GM18517 (cell line): Measurements from ENCODE around the gene DDX17.

Experiments
- ATAC-seq: cut with Tn5 transposase; IDR thresholded peaks from one replicate; pipeline ENCODE4 v1.9.1; 2021; ENCODE audit warnings: mild to moderate bottlenecking, moderate library complexity; ENCODE audit not compliant: unreplicated experiment

Gene DDX17

GRCh38 chr22:38506118-38506962 lies at the start of gene DDX17:
Gene DDX17 (minus strand): TSS chr22:38506311.
- ATAC-seq = peak; percentile 92

DNA sequence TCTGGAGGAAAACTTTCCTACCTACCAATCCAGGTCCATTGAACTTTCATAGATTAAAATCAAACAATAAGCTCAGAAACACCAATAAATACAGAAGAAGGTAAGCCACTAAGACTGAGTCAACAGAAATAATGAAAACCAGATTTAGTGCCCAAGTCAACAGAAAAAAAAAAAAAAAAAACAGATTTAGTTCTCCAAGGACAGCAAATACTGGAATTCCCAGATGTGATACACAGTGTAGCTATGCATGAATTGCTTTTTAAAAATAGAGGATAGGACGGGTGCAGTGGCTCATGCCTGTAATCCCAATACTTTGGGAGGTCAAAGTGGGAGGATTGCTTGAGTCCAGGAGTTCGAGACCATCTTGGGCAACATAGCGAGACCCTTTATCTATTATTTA lies 48.2 kb upstream of the DDX17 start:
- no peak for ATAC-seq

GRCh38 chr22:38549101-38549894 lies 43.2 kb upstream of the DDX17 start:
- no peak for ATAC-seq

GRCh38 chr22:38540701-38541100 lies 34.6 kb upstream of the DDX17 start:
- ATAC-seq = no peak

- ATAC-seq = no peak
Measured at GRCh38 chr22:38531251-38531938, 25.3 kb upstream of the DDX17 start.

DNA sequence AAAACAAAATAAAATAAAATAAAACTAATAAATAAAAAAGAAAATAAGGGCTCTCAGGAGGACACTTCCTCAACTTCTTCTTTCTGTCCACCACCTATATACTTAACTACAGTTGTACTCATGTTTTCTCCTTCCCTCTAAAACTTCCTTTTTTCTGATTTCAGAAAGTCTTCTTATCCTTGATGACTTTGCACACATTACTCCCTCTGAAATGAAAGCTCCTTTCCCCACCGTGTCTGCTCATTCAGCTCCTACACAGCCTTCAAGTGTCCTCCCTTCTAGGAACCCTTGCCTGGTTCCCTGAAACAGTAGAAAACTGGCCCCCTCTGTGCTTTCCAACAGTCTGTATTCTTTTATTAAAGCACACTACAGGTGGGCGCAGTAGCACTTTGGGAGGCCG lies 18.3 kb upstream of the DDX17 start:
- ATAC-seq = no peak

- no peak for ATAC-seq
Measured at GRCh38 chr22:38523479-38523878, 17.4 kb upstream of the DDX17 start.

DNA sequence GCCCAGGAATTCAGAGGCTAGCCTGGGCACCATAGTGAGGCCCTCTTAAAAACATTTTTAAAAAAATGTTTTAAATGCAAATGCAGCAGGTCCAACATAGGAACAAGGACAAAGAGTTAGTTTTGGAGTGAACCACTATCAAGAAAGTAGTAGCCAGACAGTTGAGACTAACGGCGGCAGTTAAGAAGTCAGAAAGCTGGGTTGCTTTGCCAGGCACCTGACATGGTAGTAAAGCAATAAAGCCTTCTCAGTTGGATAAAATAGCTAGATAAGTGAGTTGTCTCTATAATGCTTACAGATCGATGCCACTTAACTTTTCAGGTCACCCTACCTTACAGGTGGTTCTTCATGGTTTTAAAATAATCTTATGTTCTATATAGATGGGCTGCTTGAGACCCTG lies 16.9 kb upstream of the DDX17 start:
- ATAC-seq = no peak

GRCh38 chr22:38519453-38520250 lies 13.5 kb upstream of the DDX17 start:
- ATAC-seq = no peak

GRCh38 chr22:38518620-38519019 lies 12.5 kb upstream of the DDX17 start:
- ATAC-seq = no peak

DNA sequence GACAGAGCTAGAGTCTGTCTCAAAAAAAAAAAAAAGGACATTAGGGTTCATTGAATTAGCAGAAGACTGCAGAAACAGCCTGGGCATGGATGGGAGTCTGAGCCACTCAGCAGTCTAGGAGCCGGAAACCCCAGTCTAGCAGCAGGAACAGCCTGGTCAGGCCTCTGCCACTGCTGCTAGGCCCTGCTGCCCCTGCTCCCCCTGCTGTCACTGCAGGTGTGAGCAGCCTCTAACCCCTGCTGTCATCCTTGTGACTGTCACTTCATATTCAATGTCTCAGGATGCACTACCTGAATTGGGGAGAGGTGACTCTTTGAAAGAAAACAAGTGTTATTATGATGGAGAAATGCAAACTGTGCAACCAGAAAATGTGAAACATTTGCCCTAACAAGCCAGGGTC lies 7.0 kb upstream of the DDX17 start:
- ATAC-seq = no peak

DNA sequence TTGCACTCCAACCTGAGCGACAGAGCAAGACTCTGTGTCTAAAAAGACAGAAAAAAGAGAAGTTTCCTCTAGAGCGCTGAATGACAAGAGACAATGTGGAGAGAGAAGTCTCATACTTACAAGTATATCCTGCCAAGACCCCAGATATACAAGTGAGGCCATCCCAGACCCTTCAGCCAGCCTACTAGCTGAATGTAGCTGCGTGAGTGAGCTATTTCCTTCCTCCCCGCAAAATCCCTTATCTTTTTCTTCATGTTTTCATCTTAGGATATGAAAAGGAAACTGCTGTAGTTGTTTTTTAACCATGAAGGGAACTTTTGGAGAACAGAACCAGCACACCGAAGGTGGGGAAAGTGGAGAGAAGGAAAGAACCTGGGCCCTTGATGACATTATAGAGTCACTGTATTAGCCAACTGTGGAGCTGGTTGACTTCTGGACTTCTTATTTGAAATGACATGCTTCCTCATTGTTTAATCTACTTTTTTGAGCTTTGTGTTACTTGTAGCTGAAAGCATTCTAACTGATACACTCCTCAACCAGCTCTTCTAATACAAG lies 4.4 kb upstream of the DDX17 start:
- no peak for ATAC-seq

DNA sequence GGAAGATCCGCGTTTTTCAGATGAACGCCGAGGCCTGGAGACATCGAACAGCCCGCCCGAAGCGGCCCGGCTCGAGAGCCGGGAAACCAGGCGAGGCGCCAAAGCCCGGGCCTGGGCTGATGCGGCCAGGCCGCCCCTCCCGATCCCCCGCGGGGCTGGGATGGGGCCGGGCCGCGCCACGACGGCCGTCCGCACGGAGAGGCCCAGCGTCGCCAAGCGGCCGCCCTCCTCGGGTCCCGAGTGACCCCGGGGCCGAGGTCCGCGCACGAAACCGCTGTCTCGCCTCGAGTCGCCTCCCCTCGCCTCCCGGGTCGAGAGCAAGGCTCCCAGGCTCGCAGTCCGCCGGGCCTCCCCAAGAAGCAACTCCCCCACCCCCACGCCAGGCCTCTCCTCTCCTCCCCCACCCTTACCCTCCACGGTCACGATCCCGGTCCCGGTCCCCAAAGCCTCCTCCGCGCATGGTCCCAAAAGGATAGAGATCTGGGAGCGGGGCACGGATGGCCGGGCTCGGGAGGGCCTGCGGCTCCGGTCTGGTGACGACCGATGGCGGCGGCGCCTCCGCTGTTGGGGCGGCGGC lies 482 bp downstream of the DDX17 start:
- peak; percentile 29 for ATAC-seq

DNA sequence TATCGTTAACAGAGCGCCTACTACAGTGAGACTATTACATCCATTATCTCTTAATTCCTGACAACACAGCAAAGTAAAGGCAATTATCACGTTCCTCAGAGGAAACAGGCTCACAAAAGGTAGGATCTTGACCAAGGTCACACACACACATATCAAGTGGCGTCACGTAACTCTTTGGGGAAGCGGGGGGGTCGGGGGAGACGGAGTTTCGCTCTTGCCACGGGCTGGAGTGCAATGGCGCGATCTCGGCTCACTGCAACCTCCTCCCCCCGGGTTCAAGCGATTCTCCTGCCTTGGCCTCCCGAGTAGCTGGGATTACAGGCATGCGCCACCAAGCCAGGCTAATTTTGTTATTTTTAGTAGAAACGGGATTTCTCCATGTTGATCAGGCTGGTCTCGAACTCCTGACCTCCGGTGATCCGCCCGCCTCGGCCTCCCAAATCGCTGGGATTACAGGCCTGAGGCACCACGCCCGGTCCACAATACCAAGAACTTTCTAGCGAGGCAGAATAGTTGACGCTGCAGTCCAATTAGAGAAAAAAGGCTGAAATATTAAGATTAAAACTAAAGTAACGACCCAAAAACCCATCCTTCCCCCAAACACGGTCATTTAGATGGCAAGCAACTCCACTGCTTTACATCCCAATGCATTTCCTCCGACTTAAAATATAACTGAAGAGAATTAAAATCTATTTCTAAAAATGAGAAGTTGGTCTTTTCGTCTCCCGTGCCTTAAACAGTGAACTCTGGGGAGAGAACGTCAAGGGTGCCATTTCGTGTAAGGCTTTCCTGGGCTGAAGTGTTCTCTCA lies 1.2 kb downstream of the DDX17 start:
- ATAC-seq = no peak

DNA sequence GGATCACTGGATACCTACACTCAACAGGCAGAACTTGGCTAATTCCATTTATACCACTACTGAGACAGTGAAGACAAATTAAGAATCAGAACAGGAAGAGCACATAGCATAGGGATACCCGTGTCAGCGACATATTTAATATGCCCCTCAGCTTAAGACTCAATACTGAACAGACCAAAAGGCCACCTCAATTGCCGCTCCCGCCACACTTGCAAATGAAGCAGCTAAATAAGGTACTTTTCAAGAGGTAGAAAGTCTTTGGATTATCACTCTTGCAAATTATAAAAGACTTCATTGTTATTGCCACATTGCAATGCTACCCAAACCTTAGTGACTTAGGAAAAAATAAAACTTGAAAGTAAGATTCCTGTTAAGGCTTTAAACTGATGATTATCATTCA lies 3.1 kb downstream of the DDX17 start:
- no peak for ATAC-seq

DNA sequence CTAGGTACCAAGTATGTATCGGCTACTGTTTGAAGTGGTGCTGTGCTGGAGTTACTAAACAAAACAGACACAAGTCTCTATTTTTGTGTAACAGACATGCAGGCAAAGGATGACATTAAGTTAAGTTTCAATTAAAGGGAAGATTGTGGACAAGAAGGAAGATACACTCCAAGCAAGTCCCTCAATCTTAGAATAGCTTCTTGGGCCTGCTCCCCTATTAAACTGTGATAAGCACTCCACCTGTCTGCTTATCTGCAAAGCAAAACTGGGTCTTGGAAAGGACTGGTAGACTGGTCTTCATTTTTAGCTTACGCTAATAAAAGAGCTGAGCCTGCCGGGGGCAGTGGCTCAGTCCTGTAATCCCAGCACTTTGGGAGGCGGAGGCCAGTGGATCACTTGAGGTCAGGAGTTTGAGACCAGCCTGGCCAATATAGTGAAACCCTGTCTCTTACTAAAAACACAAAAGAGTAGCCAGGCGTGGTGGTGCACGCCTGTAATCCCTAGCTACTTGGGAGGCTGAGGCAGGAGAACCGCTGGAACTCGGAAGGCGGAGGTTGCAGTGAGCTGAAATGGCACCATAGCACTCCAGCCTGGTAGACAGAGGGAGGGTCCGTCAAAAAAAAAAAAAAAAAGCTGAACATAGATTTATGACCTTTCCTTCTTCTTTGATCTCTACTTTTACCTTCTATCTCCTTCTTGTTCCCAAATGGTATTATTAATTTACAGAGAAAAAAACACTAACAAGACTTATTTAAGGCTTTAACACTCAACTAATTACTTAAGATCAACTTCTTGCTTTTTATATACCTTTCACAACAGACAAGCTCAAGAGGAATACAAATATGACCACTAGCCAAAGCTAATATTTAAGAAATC lies 4.1 kb downstream of the DDX17 start:
- no peak for ATAC-seq

- no peak for ATAC-seq
Measured at GRCh38 chr22:38497869-38498268, 8.2 kb downstream of the DDX17 start.

- ATAC-seq = no peak
Measured at GRCh38 chr22:38494939-38495338, 11.2 kb downstream of the DDX17 start.
